ENCODE results near the gene INTS15. TPM values are rescaled to one million over a fixed set of nuclear protein-coding genes. Genes with fewer than 3 reads are reported as not detected.

Gene INTS15
- total RNA-seq, 1 donor from 2014 or later, result 55.7 TPM

- Mint-ChIP-seq H3K27me3 (ENCODE audit: low read depth) (peaks cover 6% of the 10 kb centered on the region), H3K27ac (ENCODE audit: unreplicated experiment) (no peak overlapping the region), H3K4me3 (no peak overlapping the region), H3K4me1 (peaks cover 14% of the 10 kb centered on the region), H3K36me3 (ENCODE audit: low read depth) (peaks cover 22% of the 10 kb centered on the region), H3K9me3 (peaks cover 5% of the 10 kb centered on the region)
- DNase-seq (ENCODE audit: low read depth, low spot score), result no peak
- TF ChIP-seq CTCF (conservative IDR thresholded peaks at IDR 0.05), result no peak
These were observed 65.2 kb downstream of the INTS15 start for GRCh38 chr7:6654842-6655610.

- H3K9me3 Mint-ChIP-seq, result peaks cover 3% of the 10 kb centered on the region
- H3K36me3 Mint-ChIP-seq (ENCODE audit: low read depth), result peaks cover 14% of the 10 kb centered on the region
- TF ChIP-seq CTCF (conservative IDR thresholded peaks at IDR 0.05), result no peak
- H3K4me1 Mint-ChIP-seq, result peaks cover 14% of the 10 kb centered on the region
- H3K27me3 Mint-ChIP-seq (ENCODE audit: low read depth), result peaks cover 6% of the 10 kb centered on the region
- H3K27ac Mint-ChIP-seq (ENCODE audit: unreplicated experiment), result no peak overlapping the region
- H3K4me3 Mint-ChIP-seq, result no peak overlapping the region
- DNase-seq (ENCODE audit: low read depth, low spot score), result no peak
These were observed 66.0 kb downstream of the INTS15 start for GRCh38 chr7:6655636-6656385.

GRCh38 chr7:6656413-6656812 is 66.6 kb downstream of the INTS15 start:
- no peak for DNase-seq (ENCODE audit: low read depth, low spot score)
- peaks cover 10% of the 10 kb centered on the region for H3K36me3 Mint-ChIP-seq (ENCODE audit: low read depth)
- peaks cover 2% of the 10 kb centered on the region for H3K9me3 Mint-ChIP-seq
- H3K4me3 Mint-ChIP-seq, result no peak overlapping the region
- peaks cover 14% of the 10 kb centered on the region for H3K4me1 Mint-ChIP-seq
- TF ChIP-seq CTCF (conservative IDR thresholded peaks at IDR 0.05), result no peak
- no peak overlapping the region for H3K27ac Mint-ChIP-seq (ENCODE audit: unreplicated experiment)
- H3K27me3 Mint-ChIP-seq (ENCODE audit: low read depth), result peaks cover 6% of the 10 kb centered on the region

Other genes starting within 250 kb of the INTS15 start
- gene FAM220A, start 241.1 kb upstream of the INTS15 start, total RNA-seq, result 19.4 and 25.0 TPM in 2 replicates
- 200 and 224 TPM in 2 replicates for gene RAC1, start 215.5 kb upstream of the INTS15 start, total RNA-seq
- 33.0 and 36.0 TPM in 2 replicates for gene DAGLB, start 142.1 kb upstream of the INTS15 start, total RNA-seq
- 100 and 108 TPM in 2 replicates for gene KDELR2, start 105.9 kb upstream of the INTS15 start, total RNA-seq
- gene GRID2IP, start 38.6 kb upstream of the INTS15 start, total RNA-seq, result 0.54 and 0.61 TPM in 2 replicates
- 74.3 and 78.6 TPM in 2 replicates for gene ZDHHC4, start 12.6 kb upstream of the INTS15 start, total RNA-seq
- gene ZNF853, start 25.6 kb downstream of the INTS15 start, total RNA-seq, result 9.2 and 9.7 TPM in 2 replicates
- 40.7 and 43.8 TPM in 2 replicates for gene ZNF316, start 47.3 kb downstream of the INTS15 start, total RNA-seq
- 21.9 and 24.6 TPM in 2 replicates for gene ZNF12, start 116.9 kb downstream of the INTS15 start, total RNA-seq
- gene RSPH10B2, start 164.1 kb downstream of the INTS15 start, total RNA-seq, result 0.65 and 0.96 TPM in 2 replicates
- 55.8 and 72.0 TPM in 2 replicates for gene CCZ1B, start 236.3 kb downstream of the INTS15 start, total RNA-seq